HepG2 (cell line): ENCODE data around the gene NUAK2. TPM values are rescaled to one million over a fixed set of nuclear protein-coding genes. Genes with fewer than 3 reads are reported as not detected.

Experiments
- ATAD3A ChIP-seq: sonication (generic); formaldehyde crosslinking; IDR thresholded peaks from 2 replicates; pipeline ENCODE4 v1.4.0; 2020; ENCODE audit warnings: missing genetic modification reagents
- FOXA3 ChIP-seq: IDR thresholded peaks from 2 replicates; pipeline ENCODE4 v1.6.1; 2016; ENCODE audit warnings: missing genetic modification reagents, missing compliant biosample characterization
- HDAC2 ChIP-seq: sonication (generic); formaldehyde crosslinking; IDR thresholded peaks from 2 replicates; pipeline ENCODE4 v1.4.0; 2020; ENCODE audit warnings: missing genetic modification reagents
- KDM2A ChIP-seq: sonication (generic); formaldehyde crosslinking; IDR thresholded peaks from 2 replicates; pipeline ENCODE4 v1.4.0; 2020; ENCODE audit warnings: low read depth, missing genetic modification reagents, borderline replicate concordance
- MBNL3 ChIP-seq: fragments of 250-450 bp; sonication (Bioruptor Pico); conservative IDR thresholded peaks from 2 replicates; pipeline ENCODE4 v1.8.0; 2022; ENCODE audit warnings: mild to moderate bottlenecking, inconsistent platforms
- MYNN ChIP-seq: sonication (generic); formaldehyde crosslinking; IDR thresholded peaks from 2 replicates; pipeline ENCODE4 v1.4.0; 2020; ENCODE audit warnings: mild to moderate bottlenecking, low read depth, missing genetic modification reagents
- NFATC3 ChIP-seq: sonication (generic); formaldehyde crosslinking; IDR thresholded peaks from 2 replicates; pipeline ENCODE4 v1.5.1; 2020; ENCODE audit warnings: mild to moderate bottlenecking, missing genetic modification reagents
- RXRA ChIP-seq: sonication (generic); formaldehyde crosslinking; IDR thresholded peaks from 2 replicates; pipeline ENCODE4 v1.5.1; 2020; ENCODE audit warnings: missing genetic modification reagents
- SETDB1 ChIP-seq: sonication (generic); formaldehyde crosslinking; IDR thresholded peaks from 2 replicates; pipeline ENCODE4 v1.5.1; 2020; ENCODE audit warnings: missing genetic modification reagents, mild to moderate bottlenecking, borderline replicate concordance
- SIN3A ChIP-seq: IDR thresholded peaks from 2 replicates; pipeline ENCODE4 v1.6.1; 2011; ENCODE audit warnings: low read depth, mild to moderate bottlenecking, control low read depth, low read length, borderline replicate concordance
- SRY ChIP-seq: sonication (generic); formaldehyde crosslinking; IDR thresholded peaks from 2 replicates; pipeline ENCODE4 v1.8.0; 2022; ENCODE audit warnings: mild to moderate bottlenecking, missing genetic modification reagents
- ZFAT ChIP-seq: sonication (generic); formaldehyde crosslinking; conservative IDR thresholded peaks from 2 replicates; pipeline ENCODE4 v1.8.1; 2023; ENCODE audit warnings: missing genetic modification reagents, inconsistent platforms
- ZNF235 ChIP-seq: sonication (generic); formaldehyde crosslinking; IDR thresholded peaks from 2 replicates; pipeline ENCODE4 v1.8.1; 2023; ENCODE audit warnings: mild to moderate bottlenecking, missing genetic modification reagents, borderline replicate concordance
- ZNF432 ChIP-seq: sonication (generic); formaldehyde crosslinking; IDR thresholded peaks from 2 replicates; pipeline ENCODE4 v1.5.0; 2020; ENCODE audit warnings: missing genetic modification reagents, mild to moderate bottlenecking, borderline replicate concordance
- ZNF468 ChIP-seq: sonication (generic); formaldehyde crosslinking; IDR thresholded peaks from 2 replicates; pipeline ENCODE4 v1.8.0; 2022; ENCODE audit warnings: mild to moderate bottlenecking, moderate library complexity, missing genetic modification reagents
- ZNF598 ChIP-seq: sonication (generic); formaldehyde crosslinking; IDR thresholded peaks from 2 replicates; pipeline ENCODE4 v1.5.1; 2020; ENCODE audit warnings: mild to moderate bottlenecking, missing genetic modification reagents, borderline replicate concordance
- ZNF652 ChIP-seq: IDR thresholded peaks from 2 replicates; pipeline ENCODE4 v1.6.1; 2016; ENCODE audit warnings: low read depth, borderline replicate concordance
- polyA plus RNA-seq, 8 experiments: library from polyadenylated mRNA; depleted of rRNA in 3 of 8; stranded (reverse) in 7 of 8; unstranded in 1 of 8; fragments of >200 nt; fragmentation: Illumina TruSeq in 4 of 8; extraction: Trizol in 4 of 8; gene quantifications; 2 replicates each; pipeline versions ENCODE4 v1.2.1 to v1.2.3, GENCODE V29; 2011 to 2016; ENCODE audit warnings: low read depth in 4 of 8, missing spikeins in 1 of 8, mixed read lengths in 1 of 8; ENCODE audit not compliant: insufficient read depth in 1 of 8
- total RNA-seq, 5 experiments: library from RNA; depleted of rRNA; stranded (reverse); fragments of >200 nt; fragmentation: Illumina TruSeq; extraction: Trizol; gene quantifications; 2 replicates each; pipeline ENCODE4 v1.2.3, GENCODE V29; 2016; ENCODE audit warnings: low read depth in 1 of 5
- TF ChIP-seq, protein P1 (sequence below): sonication (generic); formaldehyde crosslinking; IDR thresholded peaks from one replicate; pipeline ENCODE4 v1.5.1; 2020; ENCODE audit warnings: mild to moderate bottlenecking, missing genetic modification reagents; ENCODE audit errors: not compliant biosample characterization
- TF ChIP-seq, protein P2 (sequence below): sonication (generic); formaldehyde crosslinking; IDR thresholded peaks from 2 replicates; pipeline ENCODE4 v1.4.0; 2020; ENCODE audit warnings: low read depth, mild to moderate bottlenecking, missing genetic modification reagents
- TF ChIP-seq, protein P3 (sequence below): sonication (generic); formaldehyde crosslinking; IDR thresholded peaks from 2 replicates; pipeline ENCODE4 v1.4.0; 2020; ENCODE audit warnings: missing genetic modification reagents

Gene NUAK2
- total and polyA plus RNA-seq, 2 of the 13 experiments (the other 11 are each of a cell fraction or from before 2014, with no cell fraction given) = 0.75 to 1.1 TPM

DNA sequence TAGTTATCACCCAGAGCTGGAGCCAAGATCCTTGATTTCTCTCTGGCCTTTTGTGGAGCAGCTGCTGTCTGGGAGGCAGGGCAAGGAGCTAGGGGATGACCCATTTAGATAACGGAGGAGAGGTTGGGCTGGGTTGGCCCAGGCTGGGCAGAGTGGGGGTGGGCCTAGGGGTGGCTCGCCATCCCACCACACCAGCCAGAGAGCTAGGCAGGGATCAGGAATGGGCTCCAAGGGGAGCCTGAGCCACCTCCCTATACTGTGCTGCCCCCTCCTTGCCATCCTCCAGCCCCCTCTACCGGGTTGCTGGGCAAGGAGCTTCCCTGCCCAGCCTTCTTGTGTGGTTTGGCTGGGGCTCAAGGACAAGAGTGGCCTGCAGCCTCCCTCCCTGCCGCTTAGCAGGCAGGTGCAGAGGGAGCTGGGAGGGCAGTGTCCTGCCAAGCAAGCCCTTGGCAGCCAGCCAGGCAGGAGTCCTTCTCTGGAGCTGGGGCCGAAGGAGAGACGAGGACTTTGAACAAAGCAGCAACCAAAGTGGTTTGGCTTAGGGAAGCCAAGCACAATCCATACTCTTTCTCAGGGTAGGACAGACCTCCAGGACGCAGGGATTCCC, 4.1 kb downstream of the NUAK2 start (continued):
- TF ChIP-seq, protein P1, sequence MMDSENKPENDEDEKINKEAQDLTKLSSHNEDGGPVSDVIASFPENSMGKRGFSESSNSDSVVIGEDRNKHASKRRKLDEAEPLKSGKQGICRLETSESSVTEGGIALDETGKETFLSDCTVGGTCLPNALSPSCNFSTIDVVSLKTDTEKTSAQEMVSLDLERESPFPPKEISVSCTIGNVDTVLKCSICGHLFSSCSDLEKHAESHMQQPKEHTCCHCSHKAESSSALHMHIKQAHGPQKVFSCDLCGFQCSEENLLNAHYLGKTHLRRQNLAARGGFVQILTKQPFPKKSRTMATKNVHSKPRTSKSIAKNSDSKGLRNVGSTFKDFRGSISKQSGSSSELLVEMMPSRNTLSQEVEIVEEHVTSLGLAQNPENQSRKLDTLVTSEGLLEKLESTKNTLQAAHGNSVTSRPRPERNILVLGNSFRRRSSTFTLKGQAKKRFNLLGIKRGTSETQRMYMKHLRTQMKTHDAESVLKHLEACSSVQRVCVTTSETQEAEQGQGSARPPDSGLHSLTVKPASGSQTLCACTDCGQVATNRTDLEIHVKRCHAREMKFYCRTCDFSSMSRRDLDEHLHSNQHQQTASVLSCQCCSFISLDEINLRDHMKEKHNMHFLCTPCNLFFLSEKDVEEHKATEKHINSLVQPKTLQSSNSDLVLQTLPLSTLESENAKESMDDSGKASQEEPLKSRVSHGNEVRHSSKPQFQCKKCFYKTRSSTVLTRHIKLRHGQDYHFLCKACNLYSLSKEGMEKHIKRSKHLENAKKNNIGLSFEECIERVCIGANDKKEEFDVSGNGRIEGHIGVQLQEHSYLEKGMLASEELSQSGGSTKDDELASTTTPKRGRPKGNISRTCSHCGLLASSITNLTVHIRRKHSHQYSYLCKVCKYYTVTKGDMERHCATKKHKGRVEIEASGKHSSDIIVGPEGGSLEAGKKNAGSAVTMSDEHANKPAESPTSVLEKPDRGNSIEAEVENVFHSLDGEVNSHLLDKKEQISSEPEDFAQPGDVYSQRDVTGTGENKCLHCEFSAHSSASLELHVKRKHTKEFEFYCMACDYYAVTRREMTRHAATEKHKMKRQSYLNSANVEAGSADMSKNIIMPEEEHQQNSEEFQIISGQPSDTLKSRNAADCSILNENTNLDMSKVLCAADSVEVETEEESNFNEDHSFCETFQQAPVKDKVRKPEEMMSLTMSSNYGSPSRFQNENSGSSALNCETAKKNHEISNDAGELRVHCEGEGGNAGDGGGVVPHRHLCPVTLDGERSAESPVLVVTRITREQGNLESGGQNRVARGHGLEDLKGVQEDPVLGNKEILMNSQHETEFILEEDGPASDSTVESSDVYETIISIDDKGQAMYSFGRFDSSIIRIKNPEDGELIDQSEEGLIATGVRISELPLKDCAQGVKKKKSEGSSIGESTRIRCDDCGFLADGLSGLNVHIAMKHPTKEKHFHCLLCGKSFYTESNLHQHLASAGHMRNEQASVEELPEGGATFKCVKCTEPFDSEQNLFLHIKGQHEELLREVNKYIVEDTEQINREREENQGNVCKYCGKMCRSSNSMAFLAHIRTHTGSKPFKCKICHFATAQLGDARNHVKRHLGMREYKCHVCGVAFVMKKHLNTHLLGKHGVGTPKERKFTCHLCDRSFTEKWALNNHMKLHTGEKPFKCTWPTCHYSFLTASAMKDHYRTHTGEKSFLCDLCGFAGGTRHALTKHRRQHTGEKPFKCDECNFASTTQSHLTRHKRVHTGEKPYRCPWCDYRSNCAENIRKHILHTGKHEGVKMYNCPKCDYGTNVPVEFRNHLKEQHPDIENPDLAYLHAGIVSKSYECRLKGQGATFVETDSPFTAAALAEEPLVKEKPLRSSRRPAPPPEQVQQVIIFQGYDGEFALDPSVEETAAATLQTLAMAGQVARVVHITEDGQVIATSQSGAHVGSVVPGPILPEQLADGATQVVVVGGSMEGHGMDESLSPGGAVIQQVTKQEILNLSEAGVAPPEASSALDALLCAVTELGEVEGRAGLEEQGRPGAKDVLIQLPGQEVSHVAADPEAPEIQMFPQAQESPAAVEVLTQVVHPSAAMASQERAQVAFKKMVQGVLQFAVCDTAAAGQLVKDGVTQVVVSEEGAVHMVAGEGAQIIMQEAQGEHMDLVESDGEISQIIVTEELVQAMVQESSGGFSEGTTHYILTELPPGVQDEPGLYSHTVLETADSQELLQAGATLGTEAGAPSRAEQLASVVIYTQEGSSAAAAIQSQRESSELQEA (CRISPR knock-in tag) = no peak
- TF ChIP-seq RXRA (CRISPR knock-in tag) (peak; percentile 40; the same call in 1 of the 2 replicates), ZNF652 (no peak), HDAC2 (CRISPR knock-in tag) (peak; percentile 63), SRY (CRISPR knock-in tag) (no peak), SIN3A (no peak), MBNL3 (CRISPR knock-in tag) (no peak), ATAD3A (CRISPR knock-in tag) (no peak), FOXA3 (0 out of 2 replicates have a peak, but pooled peaks have one; percentile 30), MYNN (CRISPR knock-in tag) (no peak), KDM2A (no peak), ZNF235 (CRISPR knock-in tag) (no peak), ZNF468 (CRISPR knock-in tag) (no peak), NFATC3 (CRISPR knock-in tag) (no peak), SETDB1 (CRISPR knock-in tag) (no peak), ZNF432 (no peak), ZFAT (CRISPR knock-in tag) (no peak), ZNF598 (CRISPR knock-in tag) (no peak)
- TF ChIP-seq, protein P2, sequence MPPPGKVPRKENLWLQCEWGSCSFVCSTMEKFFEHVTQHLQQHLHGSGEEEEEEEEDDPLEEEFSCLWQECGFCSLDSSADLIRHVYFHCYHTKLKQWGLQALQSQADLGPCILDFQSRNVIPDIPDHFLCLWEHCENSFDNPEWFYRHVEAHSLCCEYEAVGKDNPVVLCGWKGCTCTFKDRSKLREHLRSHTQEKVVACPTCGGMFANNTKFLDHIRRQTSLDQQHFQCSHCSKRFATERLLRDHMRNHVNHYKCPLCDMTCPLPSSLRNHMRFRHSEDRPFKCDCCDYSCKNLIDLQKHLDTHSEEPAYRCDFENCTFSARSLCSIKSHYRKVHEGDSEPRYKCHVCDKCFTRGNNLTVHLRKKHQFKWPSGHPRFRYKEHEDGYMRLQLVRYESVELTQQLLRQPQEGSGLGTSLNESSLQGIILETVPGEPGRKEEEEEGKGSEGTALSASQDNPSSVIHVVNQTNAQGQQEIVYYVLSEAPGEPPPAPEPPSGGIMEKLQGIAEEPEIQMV (CRISPR knock-in tag) = no peak
- TF ChIP-seq, protein P3, sequence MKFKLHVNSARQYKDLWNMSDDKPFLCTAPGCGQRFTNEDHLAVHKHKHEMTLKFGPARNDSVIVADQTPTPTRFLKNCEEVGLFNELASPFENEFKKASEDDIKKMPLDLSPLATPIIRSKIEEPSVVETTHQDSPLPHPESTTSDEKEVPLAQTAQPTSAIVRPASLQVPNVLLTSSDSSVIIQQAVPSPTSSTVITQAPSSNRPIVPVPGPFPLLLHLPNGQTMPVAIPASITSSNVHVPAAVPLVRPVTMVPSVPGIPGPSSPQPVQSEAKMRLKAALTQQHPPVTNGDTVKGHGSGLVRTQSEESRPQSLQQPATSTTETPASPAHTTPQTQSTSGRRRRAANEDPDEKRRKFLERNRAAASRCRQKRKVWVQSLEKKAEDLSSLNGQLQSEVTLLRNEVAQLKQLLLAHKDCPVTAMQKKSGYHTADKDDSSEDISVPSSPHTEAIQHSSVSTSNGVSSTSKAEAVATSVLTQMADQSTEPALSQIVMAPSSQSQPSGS (CRISPR knock-in tag) = no peak
